ENCODE results near the gene SEC63.

DNA sequence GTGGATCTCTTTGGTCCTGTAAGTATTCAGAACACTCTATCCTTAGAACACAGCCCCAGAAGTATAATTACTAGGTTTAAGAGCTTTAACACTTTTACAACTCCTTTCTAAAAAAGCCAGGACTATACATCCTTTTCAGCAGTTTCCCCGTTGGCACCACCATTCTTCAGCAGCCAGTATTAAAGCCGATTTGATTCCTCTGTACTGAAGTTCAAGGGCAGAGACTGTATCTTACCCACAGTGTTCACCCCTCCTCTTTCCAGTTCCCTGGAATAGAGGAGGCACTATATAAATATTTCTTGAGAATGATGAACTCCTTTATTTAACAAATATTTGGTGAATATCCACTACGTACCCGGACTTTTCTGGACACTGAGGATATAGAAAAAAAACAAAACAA lies 15.9 kb downstream of the SEC63 start:
- TF ChIP-seq, protein P1, sequence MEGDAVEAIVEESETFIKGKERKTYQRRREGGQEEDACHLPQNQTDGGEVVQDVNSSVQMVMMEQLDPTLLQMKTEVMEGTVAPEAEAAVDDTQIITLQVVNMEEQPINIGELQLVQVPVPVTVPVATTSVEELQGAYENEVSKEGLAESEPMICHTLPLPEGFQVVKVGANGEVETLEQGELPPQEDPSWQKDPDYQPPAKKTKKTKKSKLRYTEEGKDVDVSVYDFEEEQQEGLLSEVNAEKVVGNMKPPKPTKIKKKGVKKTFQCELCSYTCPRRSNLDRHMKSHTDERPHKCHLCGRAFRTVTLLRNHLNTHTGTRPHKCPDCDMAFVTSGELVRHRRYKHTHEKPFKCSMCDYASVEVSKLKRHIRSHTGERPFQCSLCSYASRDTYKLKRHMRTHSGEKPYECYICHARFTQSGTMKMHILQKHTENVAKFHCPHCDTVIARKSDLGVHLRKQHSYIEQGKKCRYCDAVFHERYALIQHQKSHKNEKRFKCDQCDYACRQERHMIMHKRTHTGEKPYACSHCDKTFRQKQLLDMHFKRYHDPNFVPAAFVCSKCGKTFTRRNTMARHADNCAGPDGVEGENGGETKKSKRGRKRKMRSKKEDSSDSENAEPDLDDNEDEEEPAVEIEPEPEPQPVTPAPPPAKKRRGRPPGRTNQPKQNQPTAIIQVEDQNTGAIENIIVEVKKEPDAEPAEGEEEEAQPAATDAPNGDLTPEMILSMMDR (IDR thresholded peaks at IDR 0.05) = no peak
- TF ChIP-seq POLR2A (IDR thresholded peaks at IDR 0.05) (no peak), POLR2AphosphoS5 (IDR thresholded peaks at IDR 0.05) (no peak), EP300 (IDR thresholded peaks at IDR 0.05; ENCODE audit: low read depth) (no peak)
